ENCODE results near the gene IRF3.

The IRF3 gene

DNA sequence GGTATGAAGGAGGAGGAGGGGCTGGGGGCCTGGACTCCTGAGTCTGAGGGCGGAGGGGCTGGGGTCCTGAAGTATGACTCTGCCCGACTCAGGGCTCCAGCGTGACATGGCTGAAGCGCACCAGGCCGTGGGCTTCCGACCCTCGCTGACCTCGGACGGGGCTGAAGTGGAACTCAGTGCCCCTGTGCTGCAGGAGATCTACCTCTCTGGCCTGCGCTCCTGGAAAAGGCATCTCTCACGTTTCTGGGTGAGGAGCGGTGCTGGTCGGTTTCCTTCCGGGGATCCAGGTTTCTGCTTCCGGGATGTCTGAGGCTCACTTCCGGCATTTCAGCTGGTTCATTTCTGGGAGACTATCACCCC is 26.5 kb upstream of the IRF3 start:
- TF ChIP-seq, protein P1, sequence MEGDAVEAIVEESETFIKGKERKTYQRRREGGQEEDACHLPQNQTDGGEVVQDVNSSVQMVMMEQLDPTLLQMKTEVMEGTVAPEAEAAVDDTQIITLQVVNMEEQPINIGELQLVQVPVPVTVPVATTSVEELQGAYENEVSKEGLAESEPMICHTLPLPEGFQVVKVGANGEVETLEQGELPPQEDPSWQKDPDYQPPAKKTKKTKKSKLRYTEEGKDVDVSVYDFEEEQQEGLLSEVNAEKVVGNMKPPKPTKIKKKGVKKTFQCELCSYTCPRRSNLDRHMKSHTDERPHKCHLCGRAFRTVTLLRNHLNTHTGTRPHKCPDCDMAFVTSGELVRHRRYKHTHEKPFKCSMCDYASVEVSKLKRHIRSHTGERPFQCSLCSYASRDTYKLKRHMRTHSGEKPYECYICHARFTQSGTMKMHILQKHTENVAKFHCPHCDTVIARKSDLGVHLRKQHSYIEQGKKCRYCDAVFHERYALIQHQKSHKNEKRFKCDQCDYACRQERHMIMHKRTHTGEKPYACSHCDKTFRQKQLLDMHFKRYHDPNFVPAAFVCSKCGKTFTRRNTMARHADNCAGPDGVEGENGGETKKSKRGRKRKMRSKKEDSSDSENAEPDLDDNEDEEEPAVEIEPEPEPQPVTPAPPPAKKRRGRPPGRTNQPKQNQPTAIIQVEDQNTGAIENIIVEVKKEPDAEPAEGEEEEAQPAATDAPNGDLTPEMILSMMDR (IDR thresholded peaks at IDR 0.05) = no peak
- H3K4me1 Mint-ChIP-seq = peaks cover 61% of the 10 kb centered on the region
- no peaks in the 10 kb centered on the region for H3K27me3 Mint-ChIP-seq (ENCODE audit: low read depth, poor library complexity)
- no peak for DNase-seq
- H3K9me3 Mint-ChIP-seq = no peaks in the 10 kb centered on the region
- H3K4me3 Mint-ChIP-seq = peak overlapping the region; percentile 91
- peaks cover 23% of the 10 kb centered on the region for H3K36me3 Mint-ChIP-seq (ENCODE audit: low read depth)
- H3K27ac Mint-ChIP-seq = no peak overlapping the region

DNA sequence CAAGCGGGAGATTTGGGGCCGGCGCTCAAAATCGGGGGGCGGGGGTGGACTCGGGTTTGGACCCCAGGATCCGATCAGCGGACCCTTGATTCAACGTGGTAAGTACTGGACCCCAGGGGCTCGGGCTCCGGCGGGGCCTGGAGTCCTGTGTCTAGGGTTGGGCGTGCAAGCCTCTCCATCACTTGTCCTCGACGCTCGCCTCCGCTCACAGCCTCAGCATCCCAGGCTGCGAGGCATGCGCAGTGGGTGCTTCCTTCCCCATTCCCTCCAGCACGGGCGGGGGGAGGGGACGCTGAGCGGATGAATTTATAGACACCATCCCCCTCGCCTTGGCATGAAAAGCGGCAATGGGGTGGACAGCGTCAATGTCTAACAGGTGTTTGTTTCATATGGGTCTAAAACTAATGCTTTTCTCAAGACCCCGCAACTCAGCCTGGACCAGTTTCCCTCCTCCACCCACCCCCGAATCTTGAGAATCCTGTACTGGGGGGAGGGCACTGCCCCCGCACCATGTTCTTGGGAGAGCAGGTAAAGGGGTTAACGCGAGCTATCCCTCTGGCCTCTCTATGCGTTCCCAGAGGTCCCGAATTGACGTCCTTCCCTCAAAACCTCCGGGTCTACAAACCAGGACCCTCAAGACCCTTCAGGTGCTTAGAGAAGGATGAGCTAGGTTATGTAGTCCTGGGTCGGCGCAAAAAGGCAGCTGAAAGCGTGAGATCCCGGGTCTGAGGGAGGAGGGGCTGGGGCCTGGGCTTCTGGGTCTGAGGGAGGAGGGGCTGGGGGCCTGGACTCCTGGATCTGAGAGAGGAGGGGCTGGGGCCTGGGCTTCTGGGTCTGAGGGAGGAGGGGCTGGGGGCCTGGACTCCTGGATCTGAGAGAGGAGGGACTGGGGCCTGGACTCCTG is 25.8 kb upstream of the IRF3 start:
- Mint-ChIP-seq H3K4me3 (peak overlapping the region; percentile 91), H3K9me3 (no peaks in the 10 kb centered on the region), H3K4me1 (peaks cover 65% of the 10 kb centered on the region), H3K36me3 (ENCODE audit: low read depth) (peaks cover 18% of the 10 kb centered on the region), H3K27ac (peak overlapping the region; percentile 87), H3K27me3 (ENCODE audit: low read depth, poor library complexity) (no peaks in the 10 kb centered on the region)
- TF ChIP-seq, protein P1 (IDR thresholded peaks at IDR 0.05) = no peak
- peak; percentile 86 for DNase-seq

DNA sequence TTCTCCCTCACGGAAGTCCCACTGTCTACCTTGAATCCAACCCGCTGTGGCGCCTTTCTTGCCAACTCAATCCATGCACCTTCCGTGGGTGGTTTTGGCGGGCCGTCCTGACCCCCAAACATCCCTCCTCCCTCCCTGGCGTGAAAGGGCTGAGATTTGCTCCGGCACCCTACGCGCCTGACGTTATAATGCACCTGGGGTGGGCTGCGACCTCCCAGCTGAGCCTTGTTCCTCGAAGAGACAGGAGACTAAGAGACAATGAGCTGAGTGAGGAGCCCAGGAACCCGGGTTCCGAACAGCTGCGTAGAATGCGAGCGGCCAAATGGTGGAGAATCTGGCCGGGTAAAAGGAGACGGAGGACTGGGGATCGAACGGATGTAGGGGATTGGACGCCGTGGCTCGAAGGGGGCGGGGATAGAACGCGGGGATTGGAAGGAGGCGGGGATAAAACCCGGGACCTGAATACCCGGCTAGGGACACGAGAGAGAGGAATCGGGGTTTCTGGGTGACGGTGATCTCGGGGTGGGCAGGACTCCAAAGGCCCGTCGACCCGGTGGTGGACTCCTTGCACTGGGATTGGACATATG is 25.1 kb upstream of the IRF3 start, which contains the start of gene CPT1C:
Gene CPT1C (plus strand): TSS at position 461 of the 587 bp plus-strand sequence. CDS start 1,137 bp downstream, outside the sequence.
- TF ChIP-seq, protein P1 (IDR thresholded peaks at IDR 0.05) = no peak
- DNase-seq = peak; percentile 87
- H3K4me1 Mint-ChIP-seq = peaks cover 67% of the 10 kb centered on the region

DNA sequence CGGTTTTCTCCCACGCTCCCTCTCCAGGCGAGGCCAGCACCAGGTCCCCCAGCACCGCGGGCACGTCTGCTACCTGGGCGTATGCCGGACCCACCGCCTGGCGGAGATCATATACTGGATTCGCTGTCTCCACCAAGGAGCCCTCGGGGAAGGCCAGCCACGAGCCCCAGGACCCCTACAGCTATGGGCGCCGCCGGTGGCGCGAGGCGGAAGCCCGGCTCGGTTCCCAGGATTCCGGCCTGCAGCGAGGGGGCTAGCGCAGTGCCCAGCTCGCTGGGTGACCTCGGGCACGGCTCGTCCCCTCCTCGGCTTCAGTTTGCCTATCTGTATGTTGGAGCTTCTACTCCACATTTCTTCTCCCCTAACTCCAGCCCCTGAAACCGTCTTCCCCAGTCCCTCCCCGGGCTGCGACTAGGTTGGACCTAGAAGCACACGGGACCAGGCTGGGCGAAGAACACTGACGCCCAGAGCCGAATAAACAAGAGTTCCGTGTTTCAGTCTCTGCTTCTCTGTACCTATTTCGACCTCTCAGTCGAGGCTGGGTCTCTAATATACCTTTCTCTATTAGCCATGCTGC is 24.5 kb upstream of the IRF3 start:
- Mint-ChIP-seq H3K9me3 (no peaks in the 10 kb centered on the region), H3K36me3 (ENCODE audit: low read depth) (peaks cover 27% of the 10 kb centered on the region), H3K27ac (peak overlapping the region; percentile 87), H3K4me3 (peak overlapping the region; percentile 91), H3K4me1 (peaks cover 73% of the 10 kb centered on the region), H3K27me3 (ENCODE audit: low read depth, poor library complexity) (no peaks in the 10 kb centered on the region)
- TF ChIP-seq, protein P1 (IDR thresholded peaks at IDR 0.05) = no peak
- DNase-seq = peak; percentile 35

More for the DNA sequence above, 25.1 kb upstream of the IRF3 start, which contains the start of gene CPT1C:
- H3K27me3 Mint-ChIP-seq (ENCODE audit: low read depth, poor library complexity) = no peaks in the 10 kb centered on the region
- H3K9me3 Mint-ChIP-seq = no peaks in the 10 kb centered on the region
- peak within 1 kb of the TSS; percentile 91 for H3K4me3 Mint-ChIP-seq
- peaks cover 21% of the 10 kb centered on the region for H3K36me3 Mint-ChIP-seq (ENCODE audit: low read depth)
- peak within 1 kb of the TSS; percentile 87 for H3K27ac Mint-ChIP-seq

DNA sequence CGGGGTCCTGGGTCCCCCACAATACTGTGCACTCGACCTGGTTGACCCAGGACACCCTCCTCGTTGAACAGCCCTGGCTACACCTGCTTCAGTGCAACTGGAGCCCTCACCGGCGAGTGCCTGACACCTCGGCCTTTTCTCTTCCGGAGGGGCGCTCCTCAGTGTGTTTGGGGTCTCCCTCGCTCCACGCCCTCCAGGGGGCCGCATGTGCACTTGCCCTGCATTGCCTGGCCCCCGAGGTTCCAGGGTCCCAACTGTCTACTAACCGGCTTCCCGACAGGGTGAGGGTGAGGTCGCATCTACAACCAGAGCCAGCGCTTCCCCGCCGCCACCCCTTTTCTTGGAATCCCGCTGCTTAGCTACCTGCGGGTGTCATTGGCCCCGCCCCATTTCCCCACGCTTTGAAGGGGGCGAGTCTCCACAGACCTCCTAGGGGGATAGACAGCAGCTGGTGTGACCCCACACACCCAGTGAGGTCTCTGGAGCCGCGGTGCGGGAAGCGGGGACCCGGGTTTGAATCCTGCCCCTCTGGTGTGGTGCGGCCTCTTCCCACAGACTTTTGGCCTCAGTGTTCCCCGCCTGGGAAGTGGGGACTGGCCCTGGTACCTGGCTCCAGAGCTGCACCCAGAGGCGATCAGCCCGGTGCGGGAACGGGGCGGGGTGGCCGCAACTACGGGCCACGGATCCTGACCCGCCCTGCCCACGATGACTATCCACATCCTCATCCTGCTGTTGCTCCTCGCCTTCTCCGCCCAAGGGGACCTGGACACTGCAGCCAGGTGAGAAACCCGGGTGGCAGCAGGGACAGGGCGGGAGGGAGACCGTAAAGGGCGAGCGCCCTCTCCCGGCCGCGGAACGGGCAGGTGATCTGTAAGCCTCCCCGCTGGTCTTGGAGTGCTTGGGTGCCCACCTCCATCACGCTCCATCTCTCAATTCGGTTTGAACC is 23.7 kb upstream of the IRF3 start, which contains the start of gene ADM5:
Gene ADM5 (plus strand): TSS at position 462 of the 946 bp plus-strand sequence. CDS start 244 bp downstream, at position 706.
- H3K36me3 Mint-ChIP-seq (ENCODE audit: low read depth) = peaks cover 25% of the 10 kb centered on the region
- TF ChIP-seq, protein P1 (IDR thresholded peaks at IDR 0.05) = peak; percentile 45
- H3K4me1 Mint-ChIP-seq = peaks cover 75% of the 10 kb centered on the region
- no peaks in the 10 kb centered on the region for H3K27me3 Mint-ChIP-seq (ENCODE audit: low read depth, poor library complexity)
- H3K4me3 Mint-ChIP-seq = peak within 1 kb of the TSS; percentile 91
- peak; percentile 61 for DNase-seq
- no peaks in the 10 kb centered on the region for H3K9me3 Mint-ChIP-seq
- H3K27ac Mint-ChIP-seq = peak within 1 kb of the TSS; percentile 87
